ACHN (cell line): ENCODE results near the gene TMEM9B.
"Not testable (repeated sequence)": the region's sequence is repeated elsewhere in the genome, so short reads cannot be mapped to it uniquely, and the experiment has no call there.

Experiments
- DNase-seq: peaks from one replicate; pipeline ENCODE4 v3.0.0-alpha.2; 2015
- in situ Hi-C: cut with HindIII; loops from 2 replicates; pipeline ENCODE4 v1.10.0; 2017; ENCODE audit warnings: low sequenced_read_pairs, low pct_ligation_motif_present, low pct_unique_long_range_greater_than_20kb

TMEM9B gene

DNA sequence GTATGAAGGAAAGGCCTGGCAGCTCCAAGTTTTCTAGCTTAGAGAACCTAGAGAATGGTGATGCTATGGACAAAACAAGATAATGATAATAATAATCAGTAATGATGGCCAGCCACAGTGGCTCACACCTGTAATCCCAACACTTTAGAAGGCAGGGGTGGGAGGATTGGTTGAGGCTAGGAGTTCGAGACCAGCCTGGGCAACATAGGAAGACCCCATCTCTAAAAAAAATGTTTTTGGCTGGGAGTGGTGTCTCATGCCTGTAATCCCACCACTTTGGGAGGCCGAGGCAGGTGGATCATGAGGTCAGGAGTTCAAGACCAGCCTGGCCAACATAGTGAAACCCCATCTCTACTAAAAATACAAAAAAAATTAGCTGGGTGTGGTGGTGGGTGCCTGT lies 28.5 kb downstream of the TMEM9B start:
- DNase-seq, in situ Hi-C loops: not testable (repeated sequence)

DNA sequence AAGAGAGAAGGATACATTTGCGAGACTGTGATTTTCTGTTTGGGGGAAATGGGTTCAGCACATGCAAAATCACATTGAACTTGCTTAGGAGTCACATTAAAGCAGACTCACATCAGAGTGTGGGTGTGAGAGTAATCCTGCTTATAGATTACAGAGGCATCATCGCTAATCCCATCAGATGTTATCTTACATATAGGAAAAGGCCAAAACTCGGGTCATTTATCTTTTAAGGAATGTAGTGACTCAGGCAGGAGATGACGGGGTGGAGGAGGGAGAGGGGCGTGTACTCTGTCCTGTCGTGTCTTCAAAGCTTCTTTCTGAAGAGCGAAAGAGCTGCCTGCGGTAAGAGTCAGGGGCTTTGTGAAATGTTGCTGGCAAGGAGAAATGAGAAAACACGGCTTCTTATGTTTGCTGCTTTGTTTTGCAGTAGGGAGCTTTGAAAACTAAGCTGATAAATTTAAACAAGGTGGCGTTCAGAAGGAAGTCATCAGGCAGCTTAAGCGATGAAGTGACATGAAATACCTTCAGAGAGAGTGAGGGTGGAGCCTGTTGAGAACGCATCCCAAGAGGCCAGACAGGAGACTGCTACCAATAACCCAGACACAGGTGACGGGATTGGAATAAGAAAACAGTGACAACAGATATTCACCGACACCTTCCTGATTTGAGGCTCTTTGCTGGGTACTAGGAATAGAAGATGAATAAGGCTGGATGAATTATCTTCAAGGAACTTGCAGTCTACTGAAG lies 29.3 kb downstream of the TMEM9B start:
- in situ Hi-C loops: no loop called here
- DNase-seq: peak; percentile 43

- in situ Hi-C loops: no loop called here
- DNase-seq: no peak
Measured at GRCh38 chr11:8933931-8934330, 30.3 kb downstream of the TMEM9B start.

DNA sequence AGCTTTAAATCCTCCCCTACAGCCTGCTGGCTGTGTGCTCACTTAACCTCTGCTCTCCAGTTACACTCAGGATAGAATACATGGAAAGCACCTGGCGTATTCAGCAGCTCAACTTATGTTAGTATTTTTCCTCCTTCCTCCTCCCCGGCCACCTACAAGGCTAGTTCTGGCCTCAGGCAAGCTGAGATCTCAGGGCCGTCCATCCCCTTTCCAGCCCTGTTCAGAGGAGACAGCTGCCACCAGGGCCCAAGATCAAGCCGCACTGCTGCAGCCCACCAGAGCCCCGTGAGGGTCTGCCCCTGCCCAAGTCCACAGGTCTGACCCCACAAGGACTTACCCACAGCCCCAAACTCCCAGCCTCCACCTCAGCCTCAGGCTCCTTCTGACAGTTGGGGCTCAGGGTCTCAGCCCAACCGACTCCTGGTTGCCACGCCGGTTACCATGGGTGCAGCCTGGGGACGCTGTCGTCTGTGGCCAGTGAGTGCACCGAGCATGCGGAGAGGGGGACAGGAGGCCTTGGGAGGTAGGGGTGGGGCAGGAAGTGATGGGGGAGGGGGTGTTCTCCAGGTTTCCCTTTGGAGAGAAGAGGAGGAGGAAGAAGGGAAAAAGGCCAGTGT lies 31.6 kb downstream of the TMEM9B start, which contains the start of gene C11orf16:
Gene C11orf16, minus strand, starts transcription at position 384 of the 617 bp plus-strand sequence. CDS start 639 bp downstream, outside the sequence.
- in situ Hi-C loops: no loop called here
- DNase-seq: no peak

DNA sequence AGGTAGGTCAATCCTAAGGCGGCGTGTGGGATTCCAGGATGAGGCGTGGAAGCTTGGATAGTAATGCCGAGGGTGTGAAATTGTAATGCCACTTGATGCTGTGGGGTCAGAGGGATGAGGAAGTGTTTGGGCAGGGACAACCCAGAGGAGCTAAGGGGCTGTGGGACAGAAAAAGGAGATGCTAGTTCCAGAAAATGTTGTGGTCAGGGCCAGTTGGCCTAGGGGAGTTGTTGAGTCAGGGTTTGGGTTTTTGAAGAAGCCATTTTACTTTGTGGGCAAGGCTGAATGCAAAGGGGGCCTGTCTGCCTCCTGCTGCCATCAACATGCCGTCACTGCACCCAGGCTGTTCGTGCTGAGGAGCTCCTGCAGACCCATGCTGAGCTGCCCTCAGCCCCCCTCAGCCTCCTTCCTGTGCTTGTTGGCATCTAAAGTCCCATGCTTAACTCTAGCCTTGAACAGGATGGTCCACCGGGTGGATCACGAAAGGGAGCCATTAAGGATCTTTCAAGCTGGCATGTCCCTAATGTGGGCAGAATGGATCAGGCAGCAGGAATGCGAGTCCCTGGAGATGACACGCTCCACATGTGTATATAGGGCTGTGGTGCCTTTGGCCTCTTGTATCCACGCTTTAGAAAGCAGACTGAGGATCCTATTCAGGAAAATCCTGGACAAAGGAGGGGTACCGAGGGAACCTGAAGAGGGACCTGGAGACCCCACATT lies 33.6 kb downstream of the TMEM9B start:
- DNase-seq: no peak
- in situ Hi-C loops: no loop called here

GRCh38 chr11:8928981-8929615 lies 35.1 kb downstream of the TMEM9B start:
- DNase-seq: no peak
- in situ Hi-C loops: no loop called here

GRCh38 chr11:8928205-8928604 lies 36.0 kb downstream of the TMEM9B start:
- in situ Hi-C loops: no loop called here
- no peak for DNase-seq

- in situ Hi-C loops: no loop called here
- DNase-seq: no peak
Measured at GRCh38 chr11:8927233-8927632, 37.0 kb downstream of the TMEM9B start.

DNA sequence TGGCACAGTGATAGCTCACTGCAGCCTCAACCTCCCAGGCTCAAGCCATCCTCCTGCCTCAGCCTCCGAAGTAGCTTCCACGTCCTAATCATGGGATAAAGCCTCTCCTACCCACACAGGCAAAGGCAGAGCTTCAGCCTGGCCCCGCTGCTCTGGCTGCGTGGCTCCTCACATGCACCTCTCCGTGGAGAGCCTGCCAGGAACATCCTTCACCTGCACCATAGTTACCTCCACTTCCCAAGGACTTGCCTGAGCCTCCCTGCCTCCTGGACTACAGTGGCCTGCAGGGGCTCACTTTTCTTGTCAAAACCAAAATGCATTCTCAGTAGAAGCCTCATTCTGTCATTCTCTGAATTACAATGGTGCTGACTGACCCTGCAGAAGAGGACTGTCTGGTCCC lies 38.0 kb downstream of the TMEM9B start:
- DNase-seq: no peak
- in situ Hi-C loops: no loop called here

DNA sequence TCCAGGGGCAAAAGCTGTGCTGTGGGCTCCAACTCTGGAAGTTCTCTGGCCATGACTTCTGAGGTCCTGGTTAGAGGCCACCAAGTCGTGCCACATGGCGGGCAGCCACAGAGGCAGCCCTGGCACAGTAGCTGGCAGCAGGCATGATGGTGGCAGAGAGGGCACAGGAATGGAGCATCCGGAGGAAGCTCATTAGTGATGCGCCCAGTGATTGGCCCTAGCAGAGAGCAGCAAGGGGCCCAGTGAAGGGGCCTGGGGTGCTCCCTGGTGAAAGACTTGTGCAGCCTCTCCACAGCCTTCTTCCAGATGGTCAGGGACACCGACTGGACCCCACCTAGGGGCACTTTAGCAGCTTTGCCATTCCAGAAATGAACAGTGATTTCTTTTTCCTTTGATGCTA lies 38.5 kb downstream of the TMEM9B start:
- no peak for DNase-seq
- in situ Hi-C loops: no loop called here

DNA sequence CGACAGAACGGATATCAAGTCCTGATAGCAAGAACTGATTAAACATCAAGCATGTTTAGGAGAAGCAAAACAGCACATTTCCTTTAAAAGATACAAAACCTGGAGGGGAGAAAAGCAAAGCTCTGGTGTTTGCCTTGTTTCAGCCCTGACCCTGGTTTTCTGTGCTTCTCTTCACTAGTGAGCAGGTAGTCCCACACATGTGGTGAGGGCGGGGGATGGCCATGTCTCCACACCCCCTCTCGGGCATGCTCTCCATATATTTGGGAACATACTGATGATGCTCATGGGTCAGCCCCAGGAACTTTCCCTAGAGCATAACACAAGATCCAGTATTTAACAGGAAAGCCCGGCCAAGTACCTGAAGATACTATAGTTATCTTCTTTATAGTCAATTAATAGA lies 41.6 kb downstream of the TMEM9B start:
- DNase-seq: no peak
- in situ Hi-C loops: no loop called here

GRCh38 chr11:8917157-8917825 lies 47.0 kb downstream of the TMEM9B start:
- in situ Hi-C loops: no loop called here
- peak; percentile 88 for DNase-seq

DNA sequence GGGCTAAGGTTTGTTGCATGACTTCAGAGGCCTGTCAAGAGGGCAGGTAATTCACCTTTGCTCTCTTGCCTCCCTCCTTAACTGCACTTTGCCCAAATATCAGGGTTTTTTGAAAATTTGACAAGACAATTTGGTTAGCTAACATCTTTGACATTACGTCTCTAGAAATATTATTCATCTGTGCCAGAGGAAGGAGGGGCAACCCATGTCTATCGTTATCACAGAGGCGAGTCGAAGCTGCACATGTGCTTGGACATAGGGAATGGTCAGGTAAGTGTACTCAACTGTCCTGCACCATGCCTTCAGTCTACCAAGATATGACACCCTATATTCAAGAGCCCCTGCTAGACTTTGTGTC lies 49.6 kb downstream of the TMEM9B start:
- DNase-seq: no peak
- in situ Hi-C loops: no loop called here

- in situ Hi-C loops: no loop called here
- DNase-seq: peak; percentile 37
Measured at GRCh38 chr11:8913961-8914660, 50.1 kb downstream of the TMEM9B start.

- in situ Hi-C loops: no loop called here
Measured at GRCh38 chr11:8911029-8911823, 53.0 kb downstream of the TMEM9B start, which contains the start of gene AKIP1. Gene AKIP1 (plus strand): TSS chr11:8911189. CDS start chr11:8911450, 261 bp downstream.

DNA sequence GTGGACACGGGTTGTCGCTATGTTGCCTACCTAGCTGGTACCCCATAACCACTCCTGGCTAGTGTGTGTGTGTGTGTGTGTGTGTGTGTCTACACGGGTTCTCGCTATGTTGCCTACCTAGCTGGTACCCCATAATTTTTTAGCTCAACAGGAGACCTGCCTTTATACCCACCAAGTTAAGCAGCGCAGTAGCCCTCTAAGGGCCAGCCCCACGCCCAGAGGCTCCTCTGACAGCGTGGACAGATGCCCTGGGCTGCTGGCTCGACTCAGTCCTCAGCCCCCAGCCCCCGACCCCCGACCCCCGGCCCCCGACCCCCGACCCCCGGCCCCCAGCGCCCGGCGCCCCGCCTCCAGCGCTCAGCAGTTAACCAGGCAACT lies 53.6 kb downstream of the TMEM9B start:
- in situ Hi-C loops: no loop called here
- no peak for DNase-seq

More at GRCh38 chr11:8911029-8911823, 53.0 kb downstream of the TMEM9B start, which contains the start of gene AKIP1:
- DNase-seq: peak; percentile 93

- in situ Hi-C loops: no loop called here
Measured at GRCh38 chr11:8908099-8908498, 56.1 kb downstream of the TMEM9B start.

More at GRCh38 chr11:8908099-8908498, 56.1 kb downstream of the TMEM9B start:
- no peak for DNase-seq
